KG1 (cell line): ENCODE data around the gene ACTC1.
"Not testable (repeated sequence)": the region's sequence is repeated elsewhere in the genome, so short reads cannot be mapped to it uniquely, and the experiment has no call there.

Experiments used
- DNase-seq: peaks from one replicate; lab custom pipeline; 2025; lab: John Stamatoyannopoulos, UW

Gene ACTC1

DNA sequence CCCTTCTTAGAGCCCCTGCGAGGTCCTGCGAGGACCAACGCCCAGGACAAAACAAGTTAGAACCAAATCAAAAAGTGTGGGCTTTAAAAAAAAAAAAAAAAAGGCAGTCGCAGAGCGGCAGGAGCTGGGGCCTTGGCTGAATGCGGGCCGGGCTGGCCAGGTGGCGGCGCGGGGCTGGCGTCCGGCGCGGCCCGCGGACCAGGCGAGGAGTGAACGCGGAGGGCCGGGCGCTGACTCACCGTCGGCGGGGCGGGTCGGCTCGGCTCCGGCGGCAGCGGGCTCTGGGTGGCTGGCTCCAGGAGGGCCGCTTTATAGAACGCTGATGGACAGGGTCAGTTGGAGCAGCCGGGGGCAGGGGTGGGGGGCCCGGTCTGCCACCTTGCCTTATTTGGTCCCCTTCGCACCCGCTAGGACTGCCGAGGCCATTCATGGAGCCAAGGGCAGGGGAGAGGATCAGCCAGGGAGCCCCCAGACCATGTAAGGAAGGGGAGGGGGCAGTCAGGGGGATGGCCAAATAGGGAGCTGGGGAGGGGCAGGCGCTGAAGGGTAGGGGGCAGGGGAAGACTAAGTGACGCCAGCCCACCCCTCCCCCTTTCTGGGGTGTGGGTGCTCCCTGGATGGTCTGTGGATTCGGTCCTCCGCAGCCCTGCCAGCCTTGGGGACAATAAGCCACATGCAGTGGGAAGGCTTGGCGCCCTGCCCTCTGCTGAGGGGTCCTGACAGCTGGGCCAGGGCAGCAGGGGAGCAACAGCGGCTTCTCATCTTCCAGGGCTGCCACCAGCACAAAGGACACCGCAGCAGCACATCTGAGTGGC, at the start of gene ACTC1:
ACTC1 (minus strand) TSS at position 283 of the 815 bp plus-strand sequence. CDS start 741 bp downstream, outside the sequence.
- no peak for DNase-seq

DNA sequence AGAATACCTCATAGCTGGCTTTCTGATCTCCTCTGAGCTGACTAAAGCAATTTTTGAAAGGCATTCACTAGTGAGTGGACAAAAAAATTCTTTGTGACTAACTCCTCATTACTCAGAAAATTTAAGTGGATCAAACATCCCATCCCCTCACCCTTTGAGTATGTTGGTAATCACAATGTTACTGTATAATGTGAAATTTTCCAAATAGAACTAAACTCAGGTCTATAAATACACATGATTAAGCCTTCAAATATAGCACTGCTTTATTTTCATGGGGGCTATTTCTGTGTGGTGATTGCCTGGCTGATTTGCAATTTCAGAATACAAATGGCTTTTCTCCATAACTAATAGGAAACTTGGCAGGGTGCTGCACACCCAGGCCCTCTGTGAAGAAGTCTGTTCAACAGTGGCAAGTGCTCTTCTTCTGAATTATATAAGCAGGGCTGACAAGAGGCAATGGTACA, 45.9 kb upstream of the ACTC1 start:
- DNase-seq, result no peak

DNA sequence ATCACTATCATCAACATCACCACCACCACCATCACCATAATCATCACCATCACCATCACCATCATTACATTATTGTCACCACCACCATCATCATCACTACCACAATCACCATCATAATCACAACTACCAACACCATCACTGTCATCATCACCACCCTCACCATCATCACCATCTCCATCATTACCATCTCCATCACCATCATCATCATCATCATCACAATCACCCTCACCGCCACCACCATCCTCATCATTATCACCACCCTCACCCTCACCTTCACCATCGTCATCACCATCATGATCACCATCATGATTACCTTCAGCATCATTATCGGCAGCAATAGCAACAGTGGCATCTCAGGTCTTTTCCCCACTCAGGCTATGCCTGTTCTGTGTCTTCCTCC, 42.9 kb upstream of the ACTC1 start:
- DNase-seq, result no peak

DNA sequence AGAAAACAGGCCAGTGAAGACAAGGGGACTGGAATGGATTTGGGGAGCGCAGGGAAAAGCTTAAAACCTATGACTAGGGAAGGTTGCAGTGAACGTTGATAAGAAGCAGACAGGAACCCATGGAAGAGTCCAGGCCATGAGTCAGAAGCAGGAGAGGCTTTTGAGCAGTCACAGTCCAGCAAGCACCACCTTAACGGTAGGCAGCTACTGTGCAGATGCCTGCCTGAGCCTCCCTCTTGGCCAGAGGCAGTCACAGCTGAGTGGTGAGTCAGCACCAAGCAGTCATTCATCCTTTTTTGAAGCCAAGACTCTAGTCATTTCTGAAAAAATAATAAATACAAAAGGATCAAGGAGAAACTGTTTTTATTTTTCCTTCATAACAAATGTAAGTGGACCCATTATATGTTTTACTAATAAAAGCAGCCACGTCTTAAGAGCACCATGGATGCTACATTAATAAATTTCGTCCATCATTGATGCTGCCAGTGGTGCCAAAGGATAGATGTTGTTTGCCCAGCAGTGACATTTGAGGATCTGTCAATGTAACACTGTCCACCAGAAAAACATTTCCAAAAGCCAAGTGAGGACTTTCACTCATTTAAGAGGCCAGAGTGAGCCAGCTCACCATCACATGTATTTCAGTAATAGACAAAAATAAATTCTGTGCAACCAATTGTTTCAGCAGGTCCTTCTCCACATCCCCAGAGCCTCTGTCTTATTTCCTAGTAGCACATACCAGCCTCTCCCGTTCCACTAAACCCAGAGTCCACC, 42.1 kb upstream of the ACTC1 start:
- DNase-seq, result no peak

DNA sequence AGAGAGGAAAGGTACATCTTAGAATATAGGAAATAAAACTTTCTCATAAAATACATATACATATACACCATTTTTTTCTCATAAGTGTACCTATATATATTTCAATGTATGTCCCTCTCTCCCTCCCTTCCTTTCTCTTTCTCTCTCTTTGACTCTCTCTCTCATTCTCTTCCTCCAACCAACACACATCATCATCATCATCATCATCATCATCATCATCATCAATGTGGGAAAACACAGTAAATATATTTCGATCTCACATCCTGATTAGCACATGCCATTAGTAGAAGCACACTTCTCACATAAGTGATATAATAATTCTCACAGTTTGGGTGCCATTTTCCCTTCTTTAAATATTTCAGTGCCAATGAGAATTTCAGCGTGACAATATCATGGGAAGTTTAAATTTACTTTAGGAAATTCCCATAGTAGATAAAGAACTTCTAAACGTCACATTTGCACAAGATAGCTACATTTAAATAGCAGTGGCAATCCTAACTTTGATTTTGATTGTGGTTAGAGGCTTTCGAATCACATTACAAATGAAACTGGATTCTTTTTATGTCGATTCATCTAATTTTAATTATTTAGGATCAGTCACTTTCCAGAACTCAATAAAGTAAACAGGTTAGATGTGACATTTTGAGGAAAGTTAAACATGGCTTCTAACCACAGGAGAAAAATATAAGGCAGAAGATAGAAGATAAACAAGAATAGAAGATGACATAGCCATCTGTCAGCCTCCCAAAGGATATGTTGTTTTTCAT, 33.0 kb upstream of the ACTC1 start:
- DNase-seq, result no peak

DNA sequence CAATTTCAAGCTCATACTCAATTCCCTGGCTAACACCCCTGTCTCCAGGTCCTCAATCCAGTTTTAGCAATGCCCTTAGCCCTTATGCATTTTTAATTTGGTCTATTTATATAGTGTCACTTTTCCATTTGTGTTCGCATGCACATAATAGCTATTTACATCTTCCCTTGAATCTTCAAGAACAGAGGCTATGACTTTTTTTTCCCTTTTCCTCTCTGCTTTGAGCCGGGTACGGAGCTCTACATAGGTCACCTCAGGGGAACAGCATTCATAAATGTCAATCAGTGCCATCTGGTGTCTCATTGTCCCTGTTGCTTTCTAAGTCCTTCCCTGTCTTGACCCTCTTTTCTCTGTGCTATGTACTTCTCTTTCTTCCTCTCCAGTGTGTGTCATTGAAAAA, 26.5 kb upstream of the ACTC1 start:
- DNase-seq, result no peak

DNA sequence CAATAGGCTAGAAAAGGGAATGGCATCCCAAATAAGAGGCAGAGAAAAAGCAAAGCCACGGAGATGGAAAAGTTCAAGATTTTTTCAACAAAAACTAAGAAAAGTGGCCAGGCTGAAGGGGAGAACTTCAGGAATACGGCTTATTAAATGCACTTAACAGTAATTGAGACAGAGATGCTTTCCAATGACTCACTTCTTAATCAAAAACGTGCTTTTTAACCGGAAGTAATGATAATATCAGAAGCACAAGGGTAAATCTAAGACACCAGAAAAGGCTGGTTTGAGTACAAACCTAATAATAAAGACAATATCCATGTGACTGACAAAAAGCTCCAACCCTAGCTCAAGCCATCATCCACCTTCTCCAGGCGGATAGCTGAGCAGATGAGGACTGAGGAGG, 24.8 kb upstream of the ACTC1 start:
- DNase-seq, result no peak

DNA sequence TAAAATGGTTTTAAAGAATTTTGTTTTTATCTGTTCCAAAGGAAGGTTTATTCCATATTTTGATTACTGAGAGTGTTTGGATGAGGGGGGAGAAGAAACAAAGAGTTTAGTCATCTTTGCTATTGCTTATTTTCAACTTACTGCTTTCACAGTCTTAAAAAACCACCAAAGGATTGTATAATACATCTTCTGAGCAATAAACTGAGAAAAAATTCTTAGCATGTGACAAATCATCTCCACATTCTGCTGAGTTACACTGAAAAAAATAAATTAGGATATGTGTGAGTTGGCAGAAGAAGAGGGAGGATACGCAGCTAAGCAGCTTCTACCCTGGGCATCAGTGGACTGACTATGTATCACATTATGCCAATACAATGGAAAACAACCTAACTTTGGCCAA, 23.2 kb upstream of the ACTC1 start:
- DNase-seq, result no peak

DNA sequence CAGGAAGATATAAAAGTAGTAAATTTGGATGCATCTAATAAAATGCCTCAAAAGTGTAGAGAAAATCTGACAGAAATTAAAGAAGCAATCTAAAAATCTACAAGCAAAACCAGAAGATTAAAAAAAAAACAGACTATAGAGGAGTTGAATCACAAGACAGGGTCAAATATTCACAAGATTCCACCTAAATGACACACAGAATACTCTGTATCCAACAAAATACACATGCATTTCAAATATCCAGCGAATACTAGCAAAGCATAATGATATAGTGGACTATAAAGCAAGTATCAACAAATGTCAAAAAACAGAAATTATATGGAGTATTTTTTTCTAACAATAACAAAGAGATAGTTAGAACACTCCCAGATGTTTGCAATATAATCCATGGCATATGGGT, 20.5 kb upstream of the ACTC1 start:
- DNase-seq, result no peak

DNA sequence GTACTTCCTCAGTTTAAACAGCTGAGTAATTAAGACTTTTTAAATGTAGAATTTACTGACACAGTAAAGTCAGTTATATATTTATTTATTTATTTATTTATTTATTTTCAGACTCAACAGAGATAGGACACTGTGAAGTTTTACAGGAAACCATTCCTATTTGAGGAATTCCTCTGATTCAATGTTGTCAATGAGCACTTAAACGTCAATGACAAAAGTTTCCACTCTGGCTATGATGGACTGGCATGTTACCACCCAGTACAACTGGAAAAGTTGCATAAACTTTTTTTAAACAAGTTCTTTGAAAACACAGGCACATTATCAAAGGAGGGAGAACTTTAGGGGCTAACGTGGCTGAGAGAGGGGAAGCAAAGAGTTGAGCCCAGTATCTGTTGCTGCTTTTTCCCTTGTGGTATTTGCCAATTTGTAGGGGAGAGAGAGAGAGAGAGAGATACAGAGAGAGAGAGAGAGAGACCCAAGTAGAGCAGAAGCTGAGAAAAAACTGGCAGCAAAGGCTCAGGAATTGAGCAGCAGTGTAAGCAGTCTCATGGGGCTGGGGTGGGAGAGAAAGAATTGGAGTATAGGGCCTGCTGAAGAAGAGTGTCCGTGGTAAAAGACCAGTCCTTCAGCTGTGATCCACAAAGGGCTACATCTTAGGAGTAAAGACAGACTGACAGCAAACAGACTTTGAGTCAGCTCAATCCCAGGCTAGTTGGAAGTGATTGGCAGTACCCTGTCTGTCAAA, 18.3 kb upstream of the ACTC1 start:
- DNase-seq, result no peak

DNA sequence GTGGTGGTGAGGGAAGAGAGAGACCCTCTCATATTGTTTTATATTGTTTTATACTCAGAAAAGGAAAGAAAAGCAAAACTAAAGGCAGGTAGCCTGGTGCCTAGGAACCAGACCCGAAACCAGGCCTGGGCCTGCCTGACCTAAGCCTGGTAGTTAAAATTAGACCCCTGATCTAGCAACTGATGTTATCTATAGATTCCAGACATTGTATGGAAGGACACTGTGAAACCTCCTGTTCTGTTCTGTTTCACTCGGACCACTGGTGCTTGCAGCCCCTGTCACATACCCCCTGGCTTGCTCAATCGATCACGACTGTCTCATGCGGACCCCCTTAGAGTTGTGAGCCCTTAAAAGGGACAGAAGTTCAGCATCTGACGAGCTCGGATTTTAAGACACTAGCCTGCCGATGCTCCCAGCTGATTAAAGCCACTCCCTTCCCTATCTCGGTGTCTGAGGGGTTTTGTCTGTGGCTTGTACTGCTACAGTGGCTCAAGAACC, 17.6 kb upstream of the ACTC1 start:
- DNase-seq, result not testable (repeated sequence)

DNA sequence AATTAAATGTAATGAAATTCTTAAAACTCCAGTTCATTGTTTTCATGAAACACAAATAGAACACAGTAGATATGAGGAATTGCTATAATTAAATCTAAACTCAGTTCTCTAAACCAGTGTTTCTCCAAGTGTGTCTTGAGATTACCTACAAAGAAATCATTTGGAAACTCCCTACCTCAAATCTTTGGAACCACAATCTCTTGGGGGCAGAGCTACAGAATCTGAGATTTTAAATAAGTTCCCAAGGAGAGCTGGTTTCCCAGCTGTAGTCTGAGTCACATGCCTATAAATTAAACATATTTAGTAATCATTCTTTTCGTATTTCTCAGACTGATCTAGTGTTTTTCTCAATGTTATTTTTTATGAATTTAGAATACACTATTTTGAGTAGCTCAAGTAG, 17.0 kb upstream of the ACTC1 start:
- no peak for DNase-seq

DNA sequence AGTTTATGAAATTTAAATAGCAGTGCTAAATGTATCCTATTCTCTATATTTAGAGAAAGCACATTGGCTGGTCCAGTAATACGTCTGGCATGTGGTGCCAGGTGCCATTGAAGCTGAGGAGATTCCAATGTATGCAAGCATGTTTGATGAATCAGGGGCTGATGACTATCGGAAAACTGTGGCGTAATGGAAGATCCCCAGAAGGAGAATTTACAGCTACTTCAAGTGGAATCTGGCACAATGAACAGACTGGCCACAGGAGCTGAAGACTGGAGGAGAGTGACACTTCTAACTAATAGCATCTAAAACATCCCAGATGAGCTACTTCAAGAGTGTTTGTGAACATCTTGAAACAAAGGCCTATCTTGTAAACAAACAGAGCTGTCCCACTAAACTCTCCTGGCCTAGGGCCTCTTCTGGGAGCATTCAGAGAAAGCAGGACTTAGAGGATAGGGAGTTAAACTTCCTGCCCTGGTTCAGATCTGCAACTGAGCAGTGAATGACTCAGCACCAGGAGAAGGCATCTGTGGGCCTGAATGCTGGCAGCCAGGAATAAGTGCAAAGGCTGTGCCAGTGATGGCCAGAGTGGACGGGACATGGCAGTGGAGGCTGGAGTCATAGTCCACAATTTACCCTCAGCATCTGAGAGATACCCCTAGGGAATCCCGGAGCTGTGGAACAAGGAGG, 15.2 kb upstream of the ACTC1 start:
- no peak for DNase-seq

DNA sequence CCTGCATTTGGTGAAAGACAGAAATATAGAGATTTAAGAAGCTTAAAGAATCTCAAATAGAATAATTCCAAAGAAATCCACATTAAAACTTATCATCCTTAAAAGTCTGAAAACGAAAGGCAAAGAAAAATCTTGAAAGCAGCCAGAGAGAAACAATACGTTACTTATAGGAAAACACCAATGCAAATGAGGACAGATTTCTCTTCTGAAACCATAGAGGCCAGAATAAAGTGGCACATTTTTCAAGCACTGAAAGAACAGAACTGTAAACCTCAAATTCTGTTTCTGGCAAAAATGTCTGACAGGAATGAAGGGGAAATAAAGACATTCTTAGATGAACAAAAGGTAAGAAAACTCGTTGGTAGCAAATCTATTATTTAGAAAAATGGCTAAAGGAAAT, 13.8 kb upstream of the ACTC1 start:
- no peak for DNase-seq

DNA sequence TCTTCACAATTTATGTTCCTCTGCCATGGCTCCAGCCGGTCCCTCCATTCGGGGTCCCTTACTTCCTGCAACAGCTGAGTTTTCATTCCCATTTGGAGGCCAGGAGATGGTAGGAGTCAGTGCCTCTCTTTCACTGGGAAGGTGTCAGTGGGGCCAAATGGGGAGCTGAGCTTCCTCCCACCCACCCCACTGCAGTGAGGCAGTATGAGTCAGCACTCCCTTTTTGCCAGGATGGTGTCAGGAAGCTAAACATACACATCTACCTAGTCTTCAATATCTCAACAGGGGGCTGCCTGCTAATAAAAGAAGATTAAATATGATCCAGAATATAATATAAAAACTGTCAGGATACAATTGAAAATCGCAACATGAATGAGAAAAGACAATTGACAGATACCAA, 12.7 kb upstream of the ACTC1 start:
- no peak for DNase-seq

DNA sequence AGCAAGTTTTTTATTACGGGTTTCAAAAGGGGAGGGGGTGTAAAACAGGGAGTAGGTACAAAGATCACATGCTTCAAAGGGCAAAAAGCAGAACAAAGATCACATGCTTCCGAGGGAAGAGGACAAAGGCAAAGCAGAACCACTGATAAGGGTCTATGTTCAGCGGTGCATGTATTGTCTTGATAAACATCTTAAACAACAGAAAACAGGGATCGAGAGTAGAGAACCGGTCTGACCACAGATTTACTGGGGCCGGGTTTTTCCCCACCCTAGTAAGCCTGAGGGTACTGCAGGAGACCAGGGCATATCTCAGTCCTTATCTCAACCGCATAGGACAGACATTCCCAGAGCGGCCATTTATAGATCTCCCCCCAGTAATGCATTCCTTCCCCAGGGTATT, 11.9 kb upstream of the ACTC1 start:
- DNase-seq, result not testable (repeated sequence)

DNA sequence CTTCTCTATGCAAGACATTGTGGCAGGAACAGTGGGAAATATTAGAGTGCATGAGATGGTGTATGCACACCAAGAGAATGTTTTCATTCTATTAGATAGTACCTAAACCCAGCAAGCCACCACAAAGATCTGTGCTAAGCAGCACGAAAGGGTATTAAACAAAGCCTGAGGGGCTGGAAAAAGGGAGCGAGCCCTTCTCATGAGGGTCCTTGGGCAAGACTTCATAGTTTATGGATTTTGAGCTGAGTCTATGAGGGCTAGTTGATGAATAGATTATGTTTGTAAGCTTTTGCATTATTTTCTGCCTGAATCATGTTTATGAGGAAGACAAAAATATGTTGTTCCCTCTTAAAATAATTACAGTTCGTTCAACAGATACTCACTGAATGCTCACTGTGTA, 9.4 kb upstream of the ACTC1 start:
- no peak for DNase-seq

DNA sequence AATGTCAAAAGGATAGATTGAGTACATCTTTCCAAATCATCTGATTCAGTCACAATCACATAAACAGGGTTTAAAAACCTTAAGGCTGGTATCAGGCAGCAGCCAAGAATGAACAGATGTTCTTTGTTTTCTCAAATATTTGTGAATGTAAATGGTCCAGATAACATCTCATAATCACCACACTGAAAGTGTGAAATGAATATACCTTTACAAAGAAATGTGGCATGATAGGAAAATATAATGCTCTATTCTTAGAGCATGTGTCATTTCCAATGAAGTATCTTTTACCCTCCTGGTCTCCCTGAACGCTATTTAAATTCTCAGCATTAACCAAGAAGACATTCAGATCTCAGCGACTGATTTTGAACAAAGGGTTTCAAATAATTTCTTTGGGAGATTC, 8.8 kb upstream of the ACTC1 start:
- DNase-seq, result no peak

DNA sequence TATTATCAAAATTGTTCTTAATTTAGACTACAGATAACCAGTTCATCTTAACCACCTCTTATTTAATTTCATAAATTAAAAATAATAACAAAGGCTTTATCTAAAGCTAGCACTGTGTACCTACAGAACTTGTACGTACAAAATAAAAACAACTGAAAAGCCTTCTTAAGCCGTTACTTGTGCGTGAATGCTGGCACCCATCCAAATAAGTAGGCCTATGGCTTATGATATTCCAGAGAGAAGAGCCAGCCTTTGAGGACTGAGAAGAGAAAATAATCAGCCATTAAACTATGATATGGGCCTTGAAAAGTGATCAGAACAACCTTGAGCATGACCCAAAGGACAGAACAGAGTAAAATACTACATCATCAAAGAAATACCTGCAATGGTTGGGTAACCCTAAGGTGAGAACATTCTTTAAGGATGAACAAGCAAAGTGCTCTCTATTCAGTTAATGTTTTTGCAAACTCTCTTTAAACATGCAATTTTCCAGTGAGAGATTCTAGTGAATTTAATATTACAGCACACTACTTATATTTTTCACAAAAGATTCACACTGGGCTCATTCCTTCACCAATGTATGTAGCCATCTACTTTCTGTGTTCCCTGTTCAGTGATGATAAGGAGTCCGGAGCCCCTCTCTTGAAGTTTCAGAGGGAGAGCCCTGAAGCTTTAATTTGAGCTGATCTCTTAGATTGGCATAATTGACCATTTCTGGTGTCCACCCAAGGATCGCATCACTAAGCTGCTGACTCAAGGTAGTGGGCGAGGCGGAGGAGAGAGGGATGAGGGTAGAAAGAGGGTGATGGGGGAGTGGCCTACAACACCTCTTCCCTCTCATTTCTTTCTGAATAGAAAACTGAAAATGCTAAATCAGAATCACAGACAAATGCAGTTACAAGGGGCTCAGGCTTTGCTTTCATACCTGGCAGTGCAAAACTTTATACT, 7.7 kb upstream of the ACTC1 start:
- DNase-seq, result no peak

DNA sequence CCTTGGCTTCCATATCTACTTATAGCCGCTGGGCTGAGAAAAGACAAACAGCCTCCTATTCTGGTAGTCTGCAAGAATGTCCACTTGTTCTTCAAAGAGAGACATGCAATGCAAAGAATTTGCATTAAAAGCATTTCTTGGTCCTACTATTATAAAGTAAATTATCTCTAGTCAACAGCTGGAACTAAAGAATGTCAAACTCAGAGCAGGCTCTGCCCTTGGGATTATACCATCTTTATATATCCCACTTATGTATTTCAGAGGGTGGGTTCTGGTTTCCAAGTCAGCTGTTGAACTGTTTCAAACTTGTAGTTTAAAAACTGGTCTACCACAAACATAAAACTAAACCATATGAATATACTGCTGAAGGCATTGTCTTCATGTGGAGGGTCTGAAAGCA, 7.0 kb upstream of the ACTC1 start:
- DNase-seq, result no peak
